HG03064 (cell line): ENCODE data around the gene RMI2.

Experiments
- ATAC-seq: cut with Tn5 transposase; IDR thresholded peaks from one replicate; pipeline ENCODE4 v1.9.1; 2021; ENCODE audit warnings: low read depth; ENCODE audit not compliant: unreplicated experiment

RMI2 gene

GRCh38 chr16:11379420-11379819, 34.2 kb downstream of the RMI2 start:
- ATAC-seq: peak; percentile 56

- no peak for ATAC-seq
Measured at GRCh38 chr16:11380836-11381235, 35.6 kb downstream of the RMI2 start.

GRCh38 chr16:11383481-11384183, 38.4 kb downstream of the RMI2 start:
- ATAC-seq: no peak

GRCh38 chr16:11384184-11384955, 39.1 kb downstream of the RMI2 start:
- no peak for ATAC-seq

DNA sequence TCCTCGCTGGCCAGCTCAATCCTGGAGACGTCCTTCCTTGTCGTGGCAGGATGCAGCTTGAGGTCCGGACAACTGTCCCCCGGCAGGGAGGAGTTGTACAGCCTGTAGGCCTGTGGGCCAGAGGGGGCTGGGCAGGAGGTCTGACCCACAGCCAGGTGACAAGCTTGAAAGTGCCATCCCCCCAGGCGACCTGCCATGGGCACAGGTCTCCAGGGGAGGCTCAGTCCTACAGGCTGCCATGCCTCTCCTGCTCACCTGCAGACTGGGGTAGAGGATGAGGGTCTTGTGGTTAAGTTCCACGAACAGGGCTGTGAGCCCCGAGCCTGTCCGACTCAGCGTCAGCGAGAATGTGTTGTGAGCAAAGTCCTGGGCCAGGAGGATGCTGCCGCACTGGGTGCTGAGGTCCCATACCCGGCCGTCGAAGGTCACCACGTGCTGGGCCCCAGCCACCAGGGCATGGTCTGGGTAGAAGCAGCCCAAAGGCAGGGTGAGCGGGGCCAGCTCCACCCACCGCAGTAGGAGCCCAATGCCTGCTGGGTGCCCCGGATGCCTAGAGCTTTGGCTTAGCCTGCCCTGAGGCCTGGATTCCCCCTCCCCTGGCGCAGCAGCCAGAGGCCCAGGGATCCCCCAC, 39.8 kb downstream of the RMI2 start:
- ATAC-seq: no peak

GRCh38 chr16:11386054-11386680, 40.9 kb downstream of the RMI2 start:
- ATAC-seq: no peak

- no peak for ATAC-seq
Measured at GRCh38 chr16:11386791-11387546, 41.7 kb downstream of the RMI2 start.

DNA sequence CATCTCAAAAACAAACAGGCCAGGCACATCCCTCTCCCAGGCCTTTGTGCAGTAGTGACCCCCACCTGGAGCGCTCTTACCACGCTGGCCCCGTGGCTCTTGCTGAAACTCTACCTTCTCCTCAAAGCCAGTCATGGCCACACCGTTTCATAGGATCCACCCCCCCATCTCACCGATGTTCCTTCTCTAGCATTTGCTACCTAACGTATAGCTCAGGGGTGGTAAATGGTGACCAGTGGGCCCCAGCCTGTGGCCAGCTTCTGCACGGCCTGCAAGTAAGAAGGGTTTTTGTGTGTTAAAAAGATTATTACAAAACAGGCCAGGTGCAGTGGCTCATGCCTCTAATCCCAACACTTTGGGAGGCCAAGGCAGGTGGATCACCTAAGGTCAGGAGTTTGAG, 43.8 kb downstream of the RMI2 start:
- no peak for ATAC-seq

GRCh38 chr16:11389631-11390565, 44.6 kb downstream of the RMI2 start:
- ATAC-seq: no peak

- ATAC-seq: no peak
Measured at GRCh38 chr16:11390573-11391495, 45.6 kb downstream of the RMI2 start.

DNA sequence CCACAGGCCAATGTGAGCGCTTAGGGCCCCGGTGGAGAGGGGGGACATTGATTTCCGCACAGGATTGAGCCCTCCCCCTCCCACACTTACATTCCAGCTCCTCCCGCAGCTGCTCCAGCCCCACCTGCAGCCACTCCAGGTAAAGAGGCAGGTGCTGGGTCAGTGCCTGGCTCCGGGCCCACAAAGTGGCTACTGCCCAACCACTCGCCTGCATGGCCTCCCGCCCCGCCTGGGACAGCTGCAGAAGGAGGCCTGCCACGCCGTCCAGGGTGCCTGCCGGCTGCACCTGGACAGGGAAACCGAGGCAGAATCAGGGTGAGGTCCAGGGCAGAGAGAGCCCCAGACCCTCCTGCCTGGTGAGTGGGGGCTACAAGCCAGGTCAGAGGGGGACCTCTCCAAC, 46.3 kb downstream of the RMI2 start:
- ATAC-seq: no peak

DNA sequence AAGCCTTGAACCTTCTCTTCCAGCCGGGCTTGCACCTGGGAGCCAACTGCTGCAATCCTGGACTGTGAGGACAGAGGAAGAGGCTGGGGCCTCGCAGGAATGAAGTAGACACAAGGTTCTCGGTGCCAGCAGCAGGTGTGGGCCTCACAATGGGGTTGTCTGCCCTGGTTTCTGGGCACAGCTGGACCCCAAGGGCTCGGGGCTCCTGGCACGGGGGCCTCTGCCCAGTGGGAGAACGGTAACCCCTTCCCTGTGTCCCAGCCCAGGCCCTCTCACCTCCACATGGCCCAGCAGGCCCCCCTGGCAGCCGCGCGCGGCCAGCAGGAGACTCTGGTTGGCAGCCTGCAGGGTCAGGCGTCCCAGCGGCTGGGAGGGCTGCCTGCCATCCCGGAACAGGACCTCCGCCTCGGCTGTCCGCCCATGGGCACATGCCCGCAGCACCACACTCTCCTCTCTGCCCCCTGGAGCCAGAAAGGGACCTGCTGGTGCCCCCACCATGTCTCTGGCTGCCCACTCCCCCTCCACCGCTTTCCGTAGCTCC, 46.9 kb downstream of the RMI2 start:
- no peak for ATAC-seq

- ATAC-seq: no peak
Measured at GRCh38 chr16:11393366-11393765, 48.1 kb downstream of the RMI2 start.

DNA sequence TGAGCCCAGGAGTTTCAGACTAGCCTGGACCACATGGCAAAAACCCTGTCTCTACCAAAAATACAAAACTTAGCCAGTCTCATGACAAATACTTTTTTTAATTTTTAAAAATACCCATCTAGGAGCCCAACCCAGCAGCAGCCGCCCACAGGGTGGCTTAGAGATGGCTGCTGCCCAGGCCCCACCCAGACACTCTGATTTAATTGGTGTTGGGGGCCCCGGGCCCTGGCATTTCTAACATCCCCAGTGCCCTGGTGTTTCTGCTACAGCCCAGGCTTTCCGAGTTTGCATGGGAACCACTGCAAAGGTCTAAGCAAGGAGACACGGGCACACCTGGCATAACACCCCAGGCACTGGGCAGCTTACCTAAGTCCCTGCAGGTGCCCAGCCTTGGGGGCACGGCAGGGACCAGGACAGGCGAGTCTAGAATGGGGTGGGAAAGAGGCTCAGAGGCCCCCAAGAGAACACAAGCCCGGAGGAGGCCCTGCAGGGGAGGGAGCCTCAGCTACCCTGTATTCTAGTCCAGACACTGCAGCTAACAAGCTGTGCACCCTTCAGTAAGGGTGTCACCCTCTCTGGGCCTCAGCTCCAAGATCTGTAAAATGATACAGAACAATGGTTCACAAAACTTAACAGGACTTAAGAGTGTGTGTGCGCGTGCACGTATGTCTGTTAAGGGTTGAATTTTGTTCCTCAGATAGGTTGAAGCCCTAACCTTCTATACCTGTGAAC, 48.8 kb downstream of the RMI2 start:
- ATAC-seq: no peak

GRCh38 chr16:11394593-11394960, 49.3 kb downstream of the RMI2 start:
- no peak for ATAC-seq

- no peak for ATAC-seq
Measured at GRCh38 chr16:11395008-11395948, 50.0 kb downstream of the RMI2 start.

GRCh38 chr16:11395949-11396240, 50.6 kb downstream of the RMI2 start:
- no peak for ATAC-seq
